ENCODE data around the gene CDC42BPB.
"Not testable (repeated sequence)": the region's sequence is repeated elsewhere in the genome, so short reads cannot be mapped to it uniquely, and the experiment has no call there.

CDC42BPB gene

DNA sequence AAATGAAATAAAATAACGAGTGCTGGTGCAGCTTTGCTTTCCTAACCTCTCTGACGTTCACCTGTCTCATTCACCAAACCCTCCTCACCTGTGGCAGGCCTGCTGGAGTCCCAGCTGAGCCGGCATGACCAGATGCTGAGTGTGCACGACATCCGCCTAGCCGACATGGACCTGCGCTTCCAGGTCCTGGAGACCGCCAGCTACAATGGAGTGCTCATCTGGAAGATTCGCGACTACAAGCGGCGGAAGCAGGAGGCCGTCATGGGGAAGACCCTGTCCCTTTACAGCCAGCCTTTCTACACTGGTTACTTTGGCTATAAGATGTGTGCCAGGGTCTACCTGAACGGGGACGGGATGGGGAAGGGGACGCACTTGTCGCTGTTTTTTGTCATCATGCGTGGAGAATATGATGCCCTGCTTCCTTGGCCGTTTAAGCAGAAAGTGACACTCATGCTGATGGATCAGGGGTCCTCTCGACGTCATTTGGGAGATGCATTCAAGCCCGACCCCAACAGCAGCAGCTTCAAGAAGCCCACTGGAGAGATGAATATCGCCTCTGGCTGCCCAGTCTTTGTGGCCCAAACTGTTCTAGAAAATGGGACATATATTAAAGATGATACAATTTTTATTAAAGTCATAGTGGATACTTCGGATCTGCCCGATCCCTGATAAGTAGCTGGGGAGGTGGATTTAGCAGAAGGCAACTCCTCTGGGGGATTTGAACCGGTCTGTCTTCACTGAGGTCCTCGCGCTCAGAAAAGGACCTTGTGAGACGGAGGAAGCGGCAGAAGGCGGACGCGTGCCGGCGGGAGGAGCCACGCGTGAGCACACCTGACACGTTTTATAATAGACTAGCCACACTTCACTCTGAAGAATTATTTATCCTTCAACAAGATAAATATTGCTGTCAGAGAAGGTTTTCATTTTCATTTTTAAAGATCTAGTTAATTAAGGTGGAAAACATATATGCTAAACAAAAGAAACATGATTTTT is 151.9 kb downstream of the CDC42BPB start:
- in situ Hi-C loops (cut with MboI; ENCODE audit: low sequenced_read_pairs): no loop called here

GRCh38 chr14:102903889-102904512 is 153.3 kb downstream of the CDC42BPB start:
- in situ Hi-C loops (cut with MboI; ENCODE audit: low sequenced_read_pairs): no loop called here

DNA sequence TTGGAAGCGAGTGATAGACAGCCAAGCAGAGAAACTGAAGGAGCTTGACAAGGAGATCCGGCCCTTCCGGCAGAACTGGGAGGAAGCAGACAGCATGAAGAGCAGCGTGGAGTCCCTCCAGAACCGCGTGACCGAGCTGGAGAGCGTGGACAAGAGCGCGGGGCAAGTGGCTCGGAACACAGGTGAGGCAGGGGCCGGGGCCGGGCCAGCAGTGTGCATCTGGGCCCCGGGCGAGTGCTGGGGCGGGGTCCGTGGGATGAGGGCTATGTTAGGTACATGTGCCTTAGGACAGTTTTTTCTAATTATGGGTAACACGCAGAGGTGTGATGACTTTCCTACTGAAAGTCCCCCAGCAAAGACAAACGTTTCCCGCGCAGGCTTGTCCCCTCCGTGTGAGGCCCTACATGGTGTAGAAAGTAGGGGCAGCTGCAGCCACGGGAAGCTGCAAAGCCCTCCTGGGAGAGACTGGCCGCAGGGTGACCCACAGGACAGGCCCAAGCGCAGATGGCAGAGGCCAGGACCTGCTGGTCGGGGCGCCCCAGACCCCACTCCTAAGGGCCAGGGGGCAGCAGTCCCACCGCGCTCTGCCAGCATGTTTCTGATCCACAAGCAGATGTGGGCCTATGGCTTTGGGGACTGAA is 154.0 kb downstream of the CDC42BPB start:
- in situ Hi-C loops (cut with MboI; ENCODE audit: low sequenced_read_pairs): no loop called here

GRCh38 chr14:102902523-102903247 is 154.7 kb downstream of the CDC42BPB start:
- in situ Hi-C loops (cut with MboI; ENCODE audit: low sequenced_read_pairs): no loop called here

DNA sequence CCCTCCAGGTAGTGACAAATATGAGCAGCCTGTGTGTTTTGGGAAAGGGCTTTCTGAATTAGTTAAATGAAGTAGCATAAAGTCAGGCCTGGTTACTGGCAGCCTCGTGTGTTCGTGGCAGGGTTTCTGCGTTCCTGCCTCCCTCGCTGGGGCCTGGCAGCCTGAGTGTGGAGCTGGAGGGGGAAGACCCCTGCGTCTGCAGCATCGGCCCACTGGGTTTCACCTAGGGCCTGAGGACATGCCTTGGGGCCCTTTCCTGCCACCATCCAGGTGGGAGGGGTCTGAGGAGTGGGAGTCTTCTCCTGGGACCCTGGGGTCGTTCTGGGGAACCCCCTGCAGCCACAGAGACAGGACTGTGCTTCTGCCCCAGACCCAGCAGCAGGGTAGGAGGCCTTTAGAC is 155.3 kb downstream of the CDC42BPB start:
- in situ Hi-C loops (cut with MboI; ENCODE audit: low sequenced_read_pairs): no loop called here

- in situ Hi-C loops (cut with MboI; ENCODE audit: low sequenced_read_pairs): no loop called here
Observed at GRCh38 chr14:102901633-102902032, 155.7 kb downstream of the CDC42BPB start.

DNA sequence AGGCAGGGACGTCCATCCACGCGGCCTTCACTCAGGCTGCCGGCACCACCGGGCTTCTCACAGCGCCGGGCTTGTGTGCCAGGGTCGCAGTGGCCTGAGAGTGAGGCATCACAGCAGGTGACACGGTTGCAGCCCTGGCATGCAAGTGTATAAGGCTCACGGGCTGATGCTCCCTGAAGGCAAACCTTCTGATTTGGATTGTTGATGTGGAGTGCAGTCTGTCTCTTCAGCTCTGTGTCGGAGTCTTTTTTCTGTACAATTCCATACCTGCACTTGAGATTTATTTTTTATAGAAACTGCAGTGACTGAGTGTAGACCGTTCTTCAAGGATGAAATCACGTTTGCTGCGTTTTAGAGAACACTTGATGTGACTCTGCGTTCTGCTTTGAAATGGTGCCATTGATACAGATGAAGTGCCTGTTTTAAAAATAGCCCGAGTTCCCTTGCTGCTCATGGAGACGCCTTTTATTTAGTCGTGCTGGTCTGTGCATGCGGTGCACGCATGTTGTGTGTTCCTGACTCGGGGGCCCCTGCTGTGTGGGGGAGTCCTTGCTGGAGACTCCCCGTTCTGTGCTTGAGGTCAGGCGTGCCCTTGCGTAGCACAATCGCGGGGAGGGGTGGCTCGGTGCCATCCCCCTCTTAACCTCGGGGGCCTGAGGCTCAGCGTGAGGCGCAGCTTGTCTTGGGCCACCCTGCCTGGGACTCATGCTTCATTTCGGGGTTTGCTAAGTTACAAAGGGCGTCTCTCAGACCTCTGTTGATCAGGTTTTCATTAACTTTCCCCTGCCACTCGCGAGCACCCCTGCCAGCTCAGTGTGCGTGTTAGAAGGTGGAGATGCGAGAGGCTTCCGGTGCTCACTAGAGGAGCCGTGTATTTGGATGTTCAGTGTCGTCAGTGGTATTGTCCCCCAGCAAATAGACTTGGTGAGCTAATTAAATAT is 156.4 kb downstream of the CDC42BPB start:
- in situ Hi-C loops (cut with MboI; ENCODE audit: low sequenced_read_pairs): no loop called here

GRCh38 chr14:102899516-102899900 is 157.8 kb downstream of the CDC42BPB start:
- in situ Hi-C loops (cut with MboI; ENCODE audit: low sequenced_read_pairs): no loop called here

DNA sequence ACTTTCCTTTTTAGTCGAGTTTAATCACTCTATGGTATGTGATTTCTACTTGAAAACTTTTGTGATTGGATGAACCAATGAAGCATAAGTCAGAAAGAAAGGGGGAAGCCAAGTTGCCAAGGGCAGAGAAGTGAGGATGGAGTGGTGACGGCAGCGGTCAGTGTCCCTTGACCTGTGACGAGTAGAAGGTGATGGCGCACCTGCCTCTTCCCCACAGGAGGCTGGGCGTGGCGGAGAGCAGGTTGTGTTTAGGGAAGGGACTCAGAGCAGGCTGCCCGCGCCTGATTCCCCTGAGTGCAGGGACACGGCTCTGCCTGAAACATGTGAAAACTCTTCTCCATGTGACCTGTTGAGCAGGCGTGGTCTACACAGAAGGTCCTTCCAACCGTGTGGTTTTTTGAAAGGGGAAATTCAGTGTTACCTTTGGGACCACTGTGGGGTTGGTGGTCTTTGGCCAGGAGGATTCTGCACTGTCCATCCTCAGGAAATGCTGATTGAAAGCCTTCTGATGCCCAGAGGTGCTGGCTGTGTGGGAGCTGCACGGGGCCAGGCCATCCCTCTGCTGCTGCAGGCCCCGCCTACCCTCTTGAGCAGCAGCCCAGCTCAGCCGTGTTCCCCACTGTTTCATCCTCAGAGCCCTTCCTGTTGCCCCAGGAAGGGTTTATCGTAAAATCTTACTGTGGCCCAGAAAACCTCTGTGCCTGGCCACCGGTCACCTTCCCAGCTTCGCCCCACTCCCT is 158.4 kb downstream of the CDC42BPB start:
- in situ Hi-C loops (cut with MboI; ENCODE audit: low sequenced_read_pairs): no loop called here

DNA sequence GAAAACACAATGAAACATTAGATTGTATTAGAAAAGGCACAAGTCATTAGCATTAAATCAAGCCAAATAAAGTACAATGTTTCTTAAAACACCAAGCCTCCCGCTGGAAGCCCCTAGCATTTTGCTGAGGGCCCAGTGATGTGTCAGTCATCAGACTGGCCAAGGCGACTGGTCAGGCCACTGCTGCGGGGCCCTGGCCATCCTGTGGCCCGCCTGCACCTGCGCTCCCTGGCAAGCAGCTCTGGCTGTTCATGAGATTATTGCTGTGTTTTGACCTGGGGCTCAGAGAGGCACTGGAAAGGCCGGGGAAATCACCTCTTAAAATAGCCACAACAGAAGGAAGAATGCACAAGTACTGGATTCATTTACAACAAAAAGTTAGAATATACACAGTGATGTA is 159.1 kb downstream of the CDC42BPB start:
- in situ Hi-C loops (cut with MboI; ENCODE audit: low sequenced_read_pairs): no loop called here

DNA sequence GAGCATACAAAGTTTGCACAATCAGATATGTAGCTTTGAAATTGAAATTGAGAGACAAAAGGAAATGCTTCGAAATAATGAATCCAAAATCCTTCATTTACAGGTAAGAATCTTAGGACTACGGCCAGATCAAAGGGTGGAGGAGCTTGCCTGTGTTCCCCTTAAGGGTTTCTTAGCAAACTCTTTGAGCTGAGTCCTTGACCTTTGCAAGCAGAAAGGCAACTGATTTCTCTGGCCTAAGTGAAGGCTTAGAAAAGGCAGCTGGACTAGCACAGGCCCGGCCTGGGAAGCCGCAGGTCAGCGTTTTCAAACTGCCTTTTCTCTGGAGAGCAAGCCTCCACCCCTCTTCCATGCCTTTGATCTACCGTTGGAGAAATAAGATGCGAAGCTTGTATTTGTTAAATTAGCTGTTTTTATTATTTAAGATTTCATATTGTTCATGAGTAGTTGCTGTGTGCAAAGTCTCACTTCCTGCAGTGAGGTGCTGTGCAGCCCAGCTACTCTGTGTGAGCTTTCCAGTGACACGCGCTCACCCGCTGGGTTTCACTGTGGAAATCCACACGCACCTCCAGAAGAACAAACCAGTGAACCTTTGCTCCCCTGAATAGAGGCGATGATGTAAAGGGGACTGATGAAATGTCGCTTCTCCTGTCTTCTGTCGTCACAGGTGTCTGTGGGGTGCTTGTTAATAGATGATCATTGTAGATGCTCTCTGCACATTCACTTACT is 159.9 kb downstream of the CDC42BPB start:
- in situ Hi-C loops (cut with MboI; ENCODE audit: low sequenced_read_pairs): no loop called here

DNA sequence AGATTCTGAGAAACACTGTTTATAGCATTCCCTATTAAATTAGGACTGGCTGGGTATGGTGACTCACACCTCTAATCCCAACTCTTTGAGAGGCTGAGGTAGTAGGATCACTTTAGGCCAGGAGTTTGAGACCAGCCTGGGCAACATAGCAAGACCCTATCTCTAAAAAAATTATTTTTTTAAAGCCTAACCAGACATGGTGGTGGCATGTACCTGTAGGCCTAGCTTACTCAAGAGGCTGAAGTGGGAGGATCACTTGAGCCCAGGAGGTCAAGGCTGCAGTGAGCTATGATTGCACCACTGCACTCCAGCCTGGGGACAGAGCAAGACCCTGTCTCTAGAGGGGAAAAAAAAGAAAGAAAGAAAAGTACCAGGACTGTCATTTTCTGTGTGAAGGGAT is 160.6 kb downstream of the CDC42BPB start:
- in situ Hi-C loops (cut with MboI; ENCODE audit: low sequenced_read_pairs): not testable (repeated sequence)

- in situ Hi-C loops (cut with MboI; ENCODE audit: low sequenced_read_pairs): no loop called here
Observed at GRCh38 chr14:102893452-102893851, 163.9 kb downstream of the CDC42BPB start.

- in situ Hi-C loops (cut with MboI; ENCODE audit: low sequenced_read_pairs): no loop called here
Observed at GRCh38 chr14:102892651-102893050, 164.7 kb downstream of the CDC42BPB start.

DNA sequence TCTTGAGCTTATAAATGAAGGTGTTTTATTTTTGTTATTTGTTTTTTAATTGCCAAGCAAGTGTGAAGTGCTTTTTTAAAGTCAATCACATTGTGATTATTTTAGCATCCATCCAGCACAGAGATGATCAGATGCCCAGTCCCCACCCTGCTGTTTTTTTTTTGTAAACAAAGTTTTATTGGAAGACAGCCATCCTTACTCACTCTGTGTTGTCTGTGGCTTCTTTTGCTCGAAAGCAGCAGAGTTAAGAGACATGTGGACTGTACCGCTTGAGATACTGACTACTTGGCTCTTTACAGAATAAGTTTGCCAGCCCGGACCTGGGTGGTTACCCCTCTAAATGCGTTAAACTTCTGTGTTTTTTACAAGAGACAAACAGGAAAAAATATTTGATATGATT is 165.8 kb downstream of the CDC42BPB start:
- in situ Hi-C loops (cut with MboI; ENCODE audit: low sequenced_read_pairs): no loop called here

DNA sequence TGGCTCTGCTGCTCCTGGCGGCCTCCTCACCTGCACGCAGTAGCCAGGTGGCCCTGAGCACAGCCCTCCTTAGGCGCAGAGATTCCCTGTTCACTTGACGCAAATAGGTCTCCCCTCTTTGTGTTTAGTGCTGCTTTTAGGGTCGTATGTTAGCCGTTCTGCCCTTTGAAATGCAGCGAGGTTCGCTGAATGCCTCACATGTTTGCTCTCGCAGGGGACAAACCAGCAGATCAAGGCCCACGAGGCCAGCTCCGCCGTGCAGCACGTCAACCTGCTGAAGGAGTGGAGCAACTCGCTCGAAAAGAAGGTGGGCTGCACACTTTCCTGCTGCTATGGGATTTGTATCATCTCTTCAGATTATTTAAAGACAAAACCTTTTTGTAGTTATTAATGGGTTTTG is 166.2 kb downstream of the CDC42BPB start:
- in situ Hi-C loops (cut with MboI; ENCODE audit: low sequenced_read_pairs): no loop called here

DNA sequence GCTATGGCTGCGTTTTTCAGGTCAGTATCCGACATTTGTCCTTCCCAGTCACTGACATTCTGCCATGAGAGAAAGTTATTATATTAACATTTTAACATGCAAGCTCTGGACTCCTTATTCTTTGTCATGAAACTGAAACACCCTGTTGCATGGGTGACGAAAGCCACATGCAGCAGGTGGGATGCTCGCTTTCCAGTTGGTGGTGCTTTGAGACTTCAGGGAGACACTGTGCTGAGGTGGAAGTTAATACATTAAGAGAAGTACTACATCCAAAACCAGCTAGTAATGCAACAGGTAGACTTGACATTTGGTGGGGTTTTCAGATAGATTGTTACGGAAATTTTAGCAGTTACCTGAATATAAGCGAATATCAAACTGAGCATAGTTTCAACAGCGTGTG is 167.7 kb downstream of the CDC42BPB start:
- in situ Hi-C loops (cut with MboI; ENCODE audit: low sequenced_read_pairs): no loop called here

GRCh38 chr14:102888748-102889147 is 168.6 kb downstream of the CDC42BPB start:
- in situ Hi-C loops (cut with MboI; ENCODE audit: low sequenced_read_pairs): no loop called here

Measured in HL-60/S4 treated with retinoic acid at 250 ng/mL for 4 days and 3 days (cell line).